Activated CD8-positive, alpha-beta memory T cell treated with anti-CD3 and anti-CD28 coated beads, Interleukin-2, amount 50 U/mL, for 1 hour (primary cell): ENCODE measurements around the gene JMJD1C.
"Not testable (repeated sequence)": the region's sequence is repeated elsewhere in the genome, so short reads cannot be mapped to it uniquely, and the experiment has no call there.

Source experiments
- DNase-seq: peaks from one replicate; pipeline ENCODE4 v3.0.0-alpha.2; 2020; ENCODE audit errors: extremely low read depth

The JMJD1C gene

DNA sequence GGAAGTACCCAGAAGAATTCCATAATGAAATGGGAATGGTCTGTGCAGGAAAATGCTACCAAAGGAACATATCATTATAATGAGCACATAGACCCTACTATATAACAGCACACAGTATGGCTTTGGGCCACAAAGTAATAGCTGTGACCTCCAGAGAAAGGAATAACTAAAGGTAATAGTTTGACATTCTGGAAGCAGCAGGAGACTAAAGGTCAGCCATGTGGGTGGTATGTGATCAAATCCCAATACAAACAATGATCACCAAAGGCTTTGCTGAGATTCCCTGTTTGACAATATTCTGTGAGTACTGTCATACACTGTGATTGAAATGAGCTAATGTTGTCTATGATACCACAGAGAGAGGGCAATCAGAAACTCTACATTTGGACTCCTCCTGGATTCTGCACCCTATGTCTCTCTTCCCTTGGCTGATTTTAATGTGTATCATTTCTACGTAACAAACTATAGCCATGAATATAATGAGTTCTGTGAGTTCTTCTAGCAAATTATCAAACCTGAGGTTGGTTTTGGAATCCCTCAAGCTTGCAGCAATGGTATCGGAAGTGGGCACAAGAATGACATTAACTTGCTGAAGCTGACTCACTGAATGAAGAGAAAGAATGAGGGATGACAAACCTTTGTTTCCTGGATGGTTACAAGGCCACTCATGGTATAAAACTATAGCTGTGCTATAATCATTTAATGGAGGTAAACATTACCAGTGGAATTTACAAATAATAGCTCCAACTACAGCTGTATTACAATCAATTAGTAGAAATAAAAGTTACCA, 99.6 kb downstream of the JMJD1C start:
- no peak for DNase-seq

DNA sequence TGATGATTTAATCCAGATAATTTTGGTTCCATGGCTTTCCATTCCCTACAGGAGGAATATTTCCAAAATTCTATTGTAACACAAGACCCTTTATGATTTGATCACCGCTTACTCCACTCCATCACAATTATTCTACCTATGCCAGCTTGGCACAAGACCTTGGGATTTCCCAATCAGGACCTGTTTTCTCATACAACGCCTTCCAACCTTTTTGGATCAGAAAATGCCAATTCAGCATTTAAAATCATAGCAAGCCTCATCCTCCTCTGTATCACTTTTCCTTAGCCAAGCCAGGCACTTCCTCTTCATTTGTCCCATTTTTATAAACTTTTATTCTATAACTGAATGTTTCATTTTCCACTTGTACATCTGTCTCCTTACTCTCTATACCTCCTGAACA, 100.9 kb downstream of the JMJD1C start:
- no peak for DNase-seq

DNA sequence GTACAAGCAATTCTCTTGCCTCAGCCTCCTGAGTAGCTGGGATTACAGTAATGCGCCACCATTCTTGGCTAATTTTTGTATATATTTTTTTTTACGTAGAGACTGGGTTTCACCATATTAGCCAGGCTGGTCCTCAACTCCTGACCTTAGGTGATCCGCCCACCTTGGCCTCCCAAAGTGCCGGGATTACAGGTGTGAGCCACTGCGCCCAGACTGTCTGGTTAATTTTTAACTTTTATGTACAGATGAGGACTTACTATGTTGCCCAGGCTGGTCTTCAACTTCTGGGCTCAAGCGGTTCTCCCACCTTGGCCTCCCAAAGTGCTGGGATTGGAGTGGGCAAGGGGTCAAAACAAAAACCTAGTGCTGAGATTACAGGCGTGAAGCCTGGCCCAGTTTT, 101.8 kb downstream of the JMJD1C start:
- DNase-seq = no peak

DNA sequence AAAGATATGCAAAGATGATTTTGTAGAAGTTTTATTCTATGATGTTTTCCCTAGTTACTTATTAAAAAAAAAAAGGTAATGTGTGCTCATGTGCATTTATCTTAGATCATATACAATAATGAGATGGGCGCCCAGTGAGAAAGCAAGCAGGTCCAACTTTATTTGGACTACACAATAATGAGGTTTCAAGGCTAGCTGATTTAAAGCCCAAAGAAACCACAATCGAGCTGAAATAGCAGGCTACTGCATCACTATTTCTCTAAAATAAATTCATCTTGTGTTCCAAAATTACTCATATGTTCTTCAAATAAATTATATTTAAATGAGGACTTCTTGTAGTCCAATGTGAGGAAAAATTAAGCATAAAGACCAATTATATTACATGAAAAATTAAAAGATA, 110.1 kb downstream of the JMJD1C start:
- DNase-seq = no peak

DNA sequence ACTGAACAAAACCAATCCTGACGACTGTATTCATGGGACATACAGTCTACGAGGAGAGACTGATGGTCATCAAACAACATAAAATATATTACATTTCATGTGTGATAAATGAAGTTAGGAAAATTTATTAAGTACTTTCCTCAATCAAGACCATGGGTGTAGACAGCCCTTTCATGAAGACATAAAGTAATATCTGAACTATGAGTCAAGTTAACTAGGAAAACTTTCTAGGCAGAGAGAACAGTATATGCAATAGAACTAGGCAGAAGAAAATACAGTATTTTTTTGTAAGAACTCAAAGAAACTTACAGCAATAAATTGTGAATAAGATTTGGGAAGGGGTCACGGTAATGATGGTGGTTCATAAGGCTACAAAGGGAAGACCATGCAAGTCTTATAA, 112.8 kb downstream of the JMJD1C start:
- no peak for DNase-seq

DNA sequence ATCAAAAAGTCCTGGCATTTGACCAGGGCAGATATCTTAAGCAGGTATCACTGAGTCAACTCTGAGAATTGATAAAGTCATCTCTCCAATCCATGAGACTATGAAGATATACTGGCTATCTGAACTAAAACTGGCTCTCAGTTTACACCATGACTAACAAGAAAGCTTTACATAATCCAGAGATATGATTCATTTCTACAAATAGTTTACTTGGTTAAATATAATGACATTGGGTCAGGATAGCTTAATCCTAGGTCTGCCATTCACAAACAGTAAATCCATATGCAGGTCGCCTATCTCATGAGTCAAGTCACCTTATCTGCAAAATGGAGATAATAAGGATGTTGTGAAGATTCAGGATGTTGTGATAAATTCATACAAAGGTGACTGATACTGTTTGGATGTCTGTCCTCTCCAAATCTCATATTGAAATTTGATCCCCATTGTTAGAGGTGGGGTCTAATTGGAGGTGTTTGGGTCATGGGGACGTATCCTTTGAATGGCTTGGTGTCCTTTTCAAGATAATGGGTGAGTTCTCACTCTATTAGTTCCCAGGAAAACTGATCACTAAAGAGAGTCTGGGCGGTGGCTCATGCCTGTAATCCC, 117.4 kb downstream of the JMJD1C start:
- DNase-seq = no peak

DNA sequence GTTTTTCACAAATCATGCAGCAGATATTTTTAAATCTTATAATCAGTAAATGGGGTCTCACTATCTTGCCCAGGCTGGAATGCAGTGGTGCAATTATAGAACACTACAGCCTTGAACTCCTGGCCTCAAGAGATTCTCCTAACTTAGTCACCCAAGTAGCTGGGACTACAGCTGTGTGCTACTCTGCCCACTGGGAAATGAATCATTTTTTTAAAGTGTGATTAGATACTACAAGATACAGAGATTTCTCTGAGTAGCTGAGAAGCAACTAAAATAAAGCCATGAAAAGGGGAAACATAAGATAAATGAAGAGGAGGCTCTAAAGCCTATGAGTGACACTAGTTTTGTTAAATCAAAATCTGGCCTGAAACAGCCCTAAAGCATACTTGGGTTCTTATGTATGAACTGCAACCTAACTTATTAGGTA, 119.7 kb downstream of the JMJD1C start:
- no peak for DNase-seq

DNA sequence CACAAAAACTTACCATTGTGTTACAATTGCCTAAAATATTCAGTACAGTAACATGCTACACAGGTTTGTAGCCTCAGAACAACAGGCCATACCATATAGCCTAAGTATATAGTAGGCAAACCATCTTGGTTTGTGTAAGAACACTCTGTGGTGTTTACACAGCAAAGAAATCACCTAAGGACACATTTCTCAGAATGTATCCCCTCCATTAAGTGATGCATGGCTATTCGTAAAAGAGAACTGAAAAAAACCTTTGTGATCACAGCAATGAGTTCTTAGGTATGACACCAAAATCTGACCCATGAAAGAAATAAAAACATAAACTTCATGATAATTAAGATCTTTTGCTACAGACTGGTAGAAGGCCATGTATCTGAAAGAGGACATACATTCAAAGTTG, 121.5 kb downstream of the JMJD1C start:
- no peak for DNase-seq

DNA sequence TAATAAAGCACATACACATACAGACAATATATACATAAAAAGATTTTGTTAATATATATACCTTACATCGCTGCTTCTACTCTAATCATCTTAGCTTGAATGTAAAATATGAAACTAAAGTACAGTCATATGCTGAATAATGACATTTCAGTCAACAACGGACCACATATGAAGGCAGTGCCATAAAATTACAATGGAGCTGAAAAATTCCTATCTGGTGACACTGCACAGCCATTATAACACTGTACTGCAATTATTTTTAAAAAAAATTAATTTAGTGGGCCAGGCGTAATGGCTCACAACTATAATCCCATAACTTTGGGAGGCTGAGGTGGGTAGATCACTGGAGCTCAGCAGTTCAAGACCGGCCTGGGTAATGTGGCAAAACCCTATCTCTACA, 122.3 kb downstream of the JMJD1C start:
- DNase-seq = no peak

DNA sequence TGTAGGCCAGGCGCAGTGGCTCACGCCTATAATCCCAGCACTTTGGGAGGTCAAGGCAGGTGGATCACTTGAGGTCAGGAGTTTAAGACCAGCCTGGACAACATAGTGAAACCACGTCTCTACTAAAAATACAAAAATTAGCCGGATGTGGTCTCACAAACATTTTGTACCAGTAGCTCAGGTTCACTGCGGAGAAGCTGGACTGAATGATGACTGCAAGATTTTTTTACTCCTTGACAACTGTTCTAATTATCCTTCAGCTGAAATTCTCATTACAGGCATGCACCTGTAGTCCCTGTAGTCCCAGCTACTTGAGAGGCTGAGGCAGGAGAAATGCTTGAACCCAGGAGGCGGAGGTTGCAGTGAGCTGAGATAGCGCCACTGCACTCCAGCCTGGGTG, 126.1 kb downstream of the JMJD1C start:
- DNase-seq = not testable (repeated sequence)

DNA sequence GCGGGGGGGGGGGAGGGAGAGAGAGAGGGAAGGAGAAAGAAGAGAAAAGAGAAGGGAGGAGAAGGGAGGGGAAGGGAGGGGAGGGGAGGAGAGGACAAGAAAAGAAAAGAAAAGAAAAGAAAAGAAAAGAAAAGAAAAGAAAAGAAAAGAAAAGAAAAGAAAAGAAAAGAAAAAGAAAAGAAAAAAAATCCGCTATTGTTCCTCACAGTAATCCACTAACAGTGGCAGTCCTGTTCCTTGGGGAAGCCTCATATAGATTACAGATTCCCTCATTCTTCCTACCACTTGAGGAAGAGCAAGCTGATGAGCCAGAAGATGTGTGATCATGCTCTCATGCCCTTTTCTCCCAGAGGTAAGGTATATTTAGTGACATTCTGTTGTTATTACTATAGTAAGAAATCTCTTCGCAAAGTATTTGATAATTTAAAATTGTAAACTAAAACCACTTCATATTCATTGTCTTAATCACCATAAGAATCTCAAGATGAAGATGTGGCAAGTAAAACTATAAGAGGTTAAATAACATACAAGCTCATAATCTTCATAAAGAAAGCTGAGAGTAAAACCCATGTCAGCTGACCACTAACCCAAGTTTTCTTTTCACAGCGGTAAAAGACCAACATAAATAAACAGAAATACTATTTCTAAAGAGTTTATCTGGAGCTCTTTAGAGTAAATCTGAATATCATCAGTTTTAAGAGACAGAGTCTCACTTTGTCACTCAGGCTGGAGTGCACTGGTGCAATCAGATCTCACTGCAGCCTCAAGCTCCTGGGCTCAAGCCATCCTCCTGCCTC, 128.1 kb downstream of the JMJD1C start:
- DNase-seq = no peak

DNA sequence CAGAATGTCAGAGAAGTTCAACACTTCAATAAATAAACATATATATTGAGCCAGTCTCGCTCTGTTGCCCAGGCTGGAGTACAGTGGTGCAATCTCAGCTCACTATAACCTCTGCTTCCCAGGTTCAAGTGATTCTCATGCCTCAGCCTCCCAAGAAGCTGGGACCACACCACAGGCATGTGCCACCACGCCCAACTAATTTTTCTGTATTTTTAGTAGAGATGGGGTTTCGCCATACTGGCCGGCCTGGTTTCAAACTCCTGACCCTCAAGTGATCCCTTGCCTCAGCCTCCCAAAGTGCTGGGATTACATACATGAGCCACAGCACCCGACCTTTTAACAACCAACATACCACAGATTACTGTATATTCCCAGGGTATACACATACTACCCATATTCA, 134.2 kb downstream of the JMJD1C start:
- DNase-seq = no peak

DNA sequence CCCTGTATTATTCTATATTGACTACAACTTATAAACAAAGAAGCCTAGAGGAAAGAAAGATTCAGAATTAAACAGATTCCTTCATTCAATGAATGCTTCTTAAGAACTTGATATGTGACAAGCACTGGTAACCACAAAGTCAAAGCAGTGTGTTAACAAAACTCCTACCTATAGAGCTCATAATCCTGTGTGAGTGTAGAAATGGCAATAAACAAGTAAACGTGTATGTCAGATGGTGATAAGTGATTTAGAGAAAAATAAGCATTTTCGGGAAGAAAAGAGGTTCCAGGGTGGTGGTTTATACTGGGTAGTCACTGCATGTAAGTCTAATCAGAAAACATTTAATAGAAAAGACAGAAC, 141.3 kb downstream of the JMJD1C start:
- DNase-seq = no peak

DNA sequence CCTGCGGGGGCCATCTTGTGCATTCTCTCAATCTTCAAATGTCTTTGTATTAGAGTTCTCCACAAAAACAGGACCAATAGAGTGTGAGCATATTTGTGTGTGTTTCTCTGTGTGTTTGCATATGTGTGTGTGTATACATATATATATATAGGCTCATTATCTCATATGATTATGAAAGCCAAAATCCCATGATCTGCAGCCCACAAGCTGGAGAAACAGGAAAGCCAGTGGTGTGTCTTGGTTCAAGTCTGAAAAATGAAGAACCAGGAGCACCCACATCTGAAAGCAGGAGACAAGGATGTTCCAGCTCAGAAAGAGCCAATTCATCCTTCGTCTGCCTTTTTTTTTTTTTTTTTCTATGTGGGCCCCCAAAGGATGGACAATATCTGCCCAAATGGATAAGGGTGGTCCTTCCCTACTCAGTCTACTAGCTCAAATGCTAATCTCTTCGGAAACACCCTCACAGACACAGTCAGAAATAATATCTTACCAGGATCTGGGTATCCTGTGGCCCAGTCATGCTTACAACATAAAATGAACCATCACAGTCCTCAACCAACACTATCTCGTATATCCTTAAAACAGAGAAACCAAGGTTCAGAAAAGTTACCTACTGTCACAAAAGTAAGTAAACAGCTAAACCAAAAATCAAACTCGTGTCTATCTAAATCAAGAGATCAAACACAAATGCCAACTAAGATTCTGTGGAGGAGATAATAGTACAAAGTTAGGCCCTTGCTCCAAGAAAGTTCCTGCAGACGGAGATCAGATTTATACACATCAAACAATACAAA, 141.9 kb downstream of the JMJD1C start:
- no peak for DNase-seq

DNA sequence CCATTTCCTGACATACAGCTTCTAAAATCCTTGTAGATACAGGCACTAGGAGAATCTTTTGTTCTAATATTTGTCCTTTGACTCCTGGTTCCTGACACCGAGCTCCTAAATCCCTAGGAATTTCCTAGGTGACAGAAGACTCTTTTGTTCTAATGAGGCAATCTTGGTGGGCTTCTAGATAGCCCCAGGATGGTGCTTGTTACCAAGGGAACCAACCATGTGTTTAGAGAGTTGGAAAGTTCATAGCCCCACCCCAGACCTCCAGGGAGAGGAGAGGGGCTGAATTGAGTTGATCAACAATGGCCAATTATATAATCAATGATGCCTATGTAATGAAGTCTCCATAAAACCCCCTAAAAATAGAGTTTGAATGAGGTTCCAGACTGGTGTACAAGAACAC, 145.1 kb downstream of the JMJD1C start:
- no peak for DNase-seq

DNA sequence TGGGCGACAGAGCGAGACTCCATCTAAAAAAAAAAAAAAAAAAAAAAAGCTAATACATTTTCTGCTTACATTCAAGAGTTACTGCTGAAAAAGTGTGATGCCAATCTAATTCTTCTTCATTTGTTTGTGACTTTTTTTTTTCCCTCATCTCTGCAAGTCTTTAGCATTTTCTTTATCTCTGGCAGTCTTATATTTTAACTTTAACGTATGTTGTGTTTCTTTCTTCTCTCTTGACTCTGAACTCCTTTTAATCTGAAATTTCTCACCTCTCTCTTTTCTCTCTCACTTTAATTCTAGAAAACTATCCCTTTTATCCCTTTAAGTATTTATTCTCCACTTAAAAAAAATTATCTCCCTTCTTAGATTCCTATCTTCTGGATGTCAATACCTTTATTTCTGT, 146.5 kb downstream of the JMJD1C start:
- no peak for DNase-seq

DNA sequence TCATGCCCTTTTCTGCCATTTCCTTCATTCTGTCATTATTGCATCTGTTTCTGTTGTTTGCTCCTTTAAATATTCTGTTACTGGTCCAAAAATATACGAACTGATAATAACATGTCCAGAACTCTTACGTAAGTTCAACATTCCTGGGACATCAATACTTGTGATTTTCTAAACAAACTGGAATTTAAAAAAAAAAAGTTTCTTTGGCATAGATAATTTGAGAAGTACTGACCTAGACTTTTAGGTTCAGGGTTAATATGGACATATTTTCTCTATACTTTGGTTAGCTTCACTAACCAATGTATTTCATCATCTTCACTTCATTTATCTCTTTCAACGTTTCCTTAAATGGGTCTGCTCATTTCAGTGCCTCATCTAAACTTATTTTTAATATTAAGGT, 147.3 kb downstream of the JMJD1C start:
- DNase-seq = no peak

DNA sequence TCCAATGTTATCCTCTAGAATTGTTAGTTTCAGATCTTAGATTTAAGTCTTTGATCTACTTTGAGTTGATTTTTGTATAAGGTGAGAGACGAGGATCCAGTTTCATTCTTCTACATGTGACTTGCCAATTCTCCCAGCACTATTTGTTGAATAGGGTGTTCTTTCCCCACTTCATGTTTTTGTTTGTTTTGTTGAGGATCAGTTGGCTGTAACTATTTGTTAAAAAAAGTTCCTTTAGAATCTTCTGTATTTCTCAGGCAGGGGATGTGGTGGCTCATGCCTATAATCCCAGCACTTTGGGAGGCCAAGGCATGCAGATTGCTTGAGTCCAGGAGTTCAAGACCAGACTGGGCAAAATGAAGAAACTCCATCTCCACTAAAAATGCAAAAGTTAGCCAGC, 151.8 kb downstream of the JMJD1C start:
- no peak for DNase-seq

DNA sequence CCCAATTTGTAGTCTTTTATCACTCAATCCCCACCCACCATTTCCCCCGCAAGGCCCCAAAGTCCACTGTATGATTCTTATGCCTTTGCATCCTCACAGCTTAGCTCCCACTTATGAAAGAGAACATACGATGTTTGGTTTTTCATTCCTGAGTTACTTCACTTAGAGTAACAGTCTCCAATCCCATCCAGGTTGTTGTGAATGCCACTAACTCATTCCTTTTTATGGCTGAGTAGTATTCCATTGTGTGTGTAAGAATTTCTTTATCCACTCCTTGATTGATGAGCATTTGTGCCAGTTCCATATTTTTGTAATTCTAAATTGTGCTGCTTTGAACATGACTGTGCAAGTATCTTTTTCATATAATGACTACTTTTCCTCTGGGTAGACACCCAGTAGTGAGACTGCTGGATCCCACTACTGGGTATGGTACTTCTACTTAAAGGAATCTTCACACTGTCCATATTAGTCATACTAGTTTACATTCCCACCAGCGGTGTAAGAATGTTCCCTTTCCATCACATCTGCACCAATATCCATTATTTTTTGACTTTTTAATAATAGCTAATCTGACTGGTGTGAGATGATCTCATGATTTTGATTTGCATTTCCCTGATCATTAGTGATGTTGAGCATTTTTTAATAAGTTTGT, 152.6 kb downstream of the JMJD1C start:
- DNase-seq = no peak

DNA sequence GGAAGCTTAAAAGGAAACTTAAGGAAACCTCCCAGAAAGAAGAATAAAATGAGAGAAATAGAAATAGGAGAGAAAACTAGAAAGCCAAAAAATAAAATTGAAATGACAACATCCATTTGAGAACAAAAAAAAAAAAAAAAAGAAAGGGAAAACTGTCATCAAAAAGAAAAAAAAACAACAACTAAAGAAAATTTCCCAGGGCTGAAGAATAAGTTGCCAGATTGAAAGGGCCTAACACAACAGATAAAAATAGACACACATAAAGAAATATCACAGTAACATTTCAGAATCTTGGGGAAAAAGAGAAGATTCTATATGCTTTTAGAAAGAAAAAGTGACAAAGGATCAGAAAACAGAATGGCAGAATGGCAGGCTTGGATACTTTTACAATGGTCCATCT, 157.1 kb downstream of the JMJD1C start:
- no peak for DNase-seq

DNA sequence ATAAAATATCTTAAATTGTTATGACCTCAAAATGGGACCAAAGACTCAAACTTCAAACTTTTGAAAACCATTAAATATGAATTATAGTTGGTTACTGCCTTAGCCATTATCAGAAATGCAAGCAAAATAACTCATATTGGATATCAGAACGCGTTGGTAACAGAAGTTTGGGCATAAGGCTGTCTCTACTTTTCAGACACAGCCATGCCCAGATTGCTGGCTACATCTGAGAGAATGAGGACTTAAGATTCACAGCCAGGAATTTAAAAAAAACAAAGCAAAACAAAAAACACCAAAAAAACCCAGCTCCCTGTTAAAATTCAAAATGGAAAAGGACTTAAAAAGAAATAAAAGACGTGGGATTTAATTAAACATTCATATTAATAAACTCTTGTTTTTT, 161.6 kb downstream of the JMJD1C start:
- DNase-seq = no peak

DNA sequence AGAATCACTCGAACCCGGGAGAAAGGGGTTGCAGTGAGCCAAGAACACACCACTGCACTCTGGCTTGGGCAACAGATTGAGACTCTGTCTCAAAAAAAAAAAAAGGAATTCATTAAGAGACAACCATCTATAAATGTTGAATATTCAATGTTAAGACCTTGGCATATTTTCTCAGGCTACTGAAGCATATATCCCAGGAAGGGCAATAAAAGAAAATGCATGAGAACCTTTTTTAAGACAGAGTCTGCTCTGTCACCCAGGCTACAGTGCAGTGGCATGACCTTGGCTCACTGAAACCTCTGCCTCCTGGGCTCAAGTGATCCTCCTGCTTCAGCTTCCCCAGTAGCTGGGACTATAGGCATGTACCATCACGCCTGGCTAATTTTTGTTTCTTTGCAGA, 165.0 kb downstream of the JMJD1C start:
- no peak for DNase-seq
